Fibroblast of the aortic adventitia (primary cell): ENCODE measurements around the gene OLFML1. TPM values are rescaled to one million over a fixed set of nuclear protein-coding genes. Genes with fewer than 3 reads are reported as not detected.

ENCODE experiments used
- DNase-seq: peaks from one replicate; pipeline ENCODE4 v3.0.0-alpha.2; 2010; ENCODE audit warnings: low read depth
- H3K4me3 ChIP-seq: 2 replicates; pipeline ENCODE4 v1.5.1; 2011; ENCODE audit warnings: low read depth, mild to moderate bottlenecking, control low read depth, low read length, moderate library complexity
- total RNA-seq: library from RNA; depleted of rRNA; stranded (reverse); fragments of >200 nt; gene quantifications from 2 replicates; pipeline ENCODE4 v1.2.3, GENCODE V29; 2012; ENCODE audit warnings: low replicate concordance
- TF ChIP-seq, protein P1 (sequence below): IDR thresholded peaks from 2 replicates; pipeline ENCODE4 v1.5.1; 2011; ENCODE audit warnings: mild to moderate bottlenecking, low read length, control low read depth, inconsistent platforms; ENCODE audit not compliant: insufficient read depth

The OLFML1 gene
- total RNA-seq, 1 donor, result 27.1 TPM

GRCh38 chr11:7540830-7541555 lies 55.7 kb downstream of the OLFML1 start:
- TF ChIP-seq, protein P1, sequence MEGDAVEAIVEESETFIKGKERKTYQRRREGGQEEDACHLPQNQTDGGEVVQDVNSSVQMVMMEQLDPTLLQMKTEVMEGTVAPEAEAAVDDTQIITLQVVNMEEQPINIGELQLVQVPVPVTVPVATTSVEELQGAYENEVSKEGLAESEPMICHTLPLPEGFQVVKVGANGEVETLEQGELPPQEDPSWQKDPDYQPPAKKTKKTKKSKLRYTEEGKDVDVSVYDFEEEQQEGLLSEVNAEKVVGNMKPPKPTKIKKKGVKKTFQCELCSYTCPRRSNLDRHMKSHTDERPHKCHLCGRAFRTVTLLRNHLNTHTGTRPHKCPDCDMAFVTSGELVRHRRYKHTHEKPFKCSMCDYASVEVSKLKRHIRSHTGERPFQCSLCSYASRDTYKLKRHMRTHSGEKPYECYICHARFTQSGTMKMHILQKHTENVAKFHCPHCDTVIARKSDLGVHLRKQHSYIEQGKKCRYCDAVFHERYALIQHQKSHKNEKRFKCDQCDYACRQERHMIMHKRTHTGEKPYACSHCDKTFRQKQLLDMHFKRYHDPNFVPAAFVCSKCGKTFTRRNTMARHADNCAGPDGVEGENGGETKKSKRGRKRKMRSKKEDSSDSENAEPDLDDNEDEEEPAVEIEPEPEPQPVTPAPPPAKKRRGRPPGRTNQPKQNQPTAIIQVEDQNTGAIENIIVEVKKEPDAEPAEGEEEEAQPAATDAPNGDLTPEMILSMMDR, result no peak
- DNase-seq, result no peak
- H3K4me3 ChIP-seq, result no peak overlapping the region

DNA sequence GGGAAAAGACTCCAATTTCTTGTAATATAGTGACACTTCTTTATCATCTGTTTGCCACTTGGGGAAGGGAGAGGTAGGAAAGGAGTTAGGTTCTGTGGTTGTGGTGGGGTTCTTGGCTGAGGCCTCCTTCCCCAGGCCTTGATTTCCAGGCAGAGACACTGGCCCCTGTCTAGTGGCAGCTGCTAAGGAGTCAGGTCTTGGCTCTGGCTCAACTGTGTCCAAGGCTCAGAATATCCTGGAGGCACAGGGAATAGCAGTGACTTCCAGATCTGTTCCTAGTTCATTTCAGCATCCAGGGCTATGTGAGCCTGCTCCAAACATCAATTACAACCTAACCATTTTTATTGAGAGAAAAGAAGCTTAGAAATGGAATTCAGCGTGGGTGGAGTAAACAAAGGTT lies 58.0 kb downstream of the OLFML1 start:
- TF ChIP-seq, protein P1, result no peak
- H3K4me3 ChIP-seq, result no peak overlapping the region

DNA sequence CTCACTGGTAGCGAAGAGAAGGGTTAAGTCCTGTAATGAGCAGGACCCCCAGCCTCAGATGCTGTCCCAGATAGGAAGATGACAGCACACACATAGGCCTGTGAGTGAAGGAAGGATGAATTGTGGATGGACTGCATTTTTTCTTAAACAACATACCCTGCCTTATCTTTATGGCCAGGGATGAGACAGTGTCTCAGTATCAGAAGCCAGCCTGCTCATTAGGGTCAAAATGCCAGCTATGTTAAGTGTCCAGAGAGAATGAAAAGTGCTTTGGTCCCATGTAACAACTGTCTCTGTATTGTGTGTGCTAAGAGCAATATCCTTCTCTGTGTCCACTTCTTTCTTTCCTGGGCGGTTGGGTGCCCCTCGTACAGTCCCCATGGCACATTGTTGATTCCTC lies 58.7 kb downstream of the OLFML1 start:
- no peak overlapping the region for H3K4me3 ChIP-seq
- TF ChIP-seq, protein P1, result no peak
- DNase-seq, result no peak

More for the DNA sequence above, 58.0 kb downstream of the OLFML1 start:
- no peak for DNase-seq

DNA sequence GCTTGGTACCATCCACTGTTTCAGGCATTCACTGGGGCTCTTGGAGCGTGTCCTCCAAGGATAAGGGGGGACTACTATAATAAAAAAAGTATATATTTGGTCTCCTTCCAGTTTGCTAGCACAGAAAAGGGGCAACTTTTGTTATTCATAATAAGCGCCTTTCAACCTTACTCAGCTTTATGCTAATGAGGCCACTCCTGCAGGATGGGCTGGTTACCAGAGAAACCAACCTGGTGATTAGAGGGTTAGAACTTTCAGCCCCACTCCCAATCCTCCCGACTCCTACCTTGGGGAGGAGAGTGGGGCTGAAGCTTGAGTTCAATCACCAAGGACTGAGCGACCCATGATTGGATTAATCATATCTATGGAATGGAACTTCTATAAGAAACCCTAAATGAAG lies 60.3 kb downstream of the OLFML1 start:
- no peak for DNase-seq
- H3K4me3 ChIP-seq, result no peak overlapping the region
- TF ChIP-seq, protein P1, result no peak

DNA sequence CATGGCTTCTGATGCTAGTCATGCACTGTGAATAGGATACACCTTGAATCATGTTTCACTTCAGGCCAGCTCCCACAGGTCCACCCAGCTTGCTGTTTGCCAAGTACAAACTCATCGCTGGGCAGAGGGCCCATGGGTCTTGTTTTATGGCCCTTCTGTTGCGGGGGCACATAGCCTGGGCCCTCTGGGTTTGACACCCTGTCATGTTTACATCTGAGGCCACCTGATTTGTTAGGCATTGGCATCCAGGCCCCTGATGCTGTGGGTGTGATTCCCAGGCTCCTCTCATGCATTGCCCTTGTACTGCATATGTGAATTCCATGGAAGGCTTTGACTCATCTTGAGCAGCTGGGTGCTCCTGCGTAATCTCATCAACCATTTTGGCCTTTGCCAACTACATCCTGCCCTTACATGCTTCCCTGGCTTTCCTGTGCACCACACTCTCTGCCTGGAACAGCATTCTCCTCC lies 61.1 kb downstream of the OLFML1 start:
- DNase-seq, result no peak
- TF ChIP-seq, protein P1, result no peak

DNA sequence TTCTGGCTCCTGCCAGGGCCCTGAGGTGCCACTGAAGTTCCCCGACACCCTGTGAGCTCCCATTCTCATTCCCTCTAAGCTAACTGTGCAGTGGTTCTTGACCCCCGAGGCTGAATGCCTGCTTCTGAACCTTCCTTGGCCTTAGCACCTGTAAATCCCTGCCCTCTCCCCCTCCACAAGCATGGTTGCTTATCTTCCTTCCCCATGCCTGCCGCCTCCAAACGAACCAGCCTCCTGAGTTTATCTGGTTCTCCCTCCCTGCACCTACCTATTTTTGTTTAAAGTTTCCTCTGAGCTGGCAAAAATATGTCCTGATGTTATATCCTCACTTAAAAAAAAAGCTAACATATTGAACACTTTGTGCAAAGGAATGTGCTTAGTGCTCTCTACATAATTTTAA lies 62.4 kb downstream of the OLFML1 start:
- H3K4me3 ChIP-seq, result no peak overlapping the region
- no peak for DNase-seq
- TF ChIP-seq, protein P1, result no peak

More for the DNA sequence above, 61.1 kb downstream of the OLFML1 start:
- H3K4me3 ChIP-seq, result no peak overlapping the region
